DND-41 (cell line): ENCODE data around the gene RPRD2.

Experiments
- EZH2 ChIP-seq: IDR thresholded peaks from 3 replicates; pipeline ENCODE4 v1.6.1; 2012; ENCODE audit warnings: borderline replicate concordance, low read depth, mild to moderate bottlenecking, moderate library complexity, low read length, inconsistent platforms; ENCODE audit not compliant: severe bottlenecking
- TF ChIP-seq, protein P1 (sequence below): IDR thresholded peaks from 2 replicates; pipeline ENCODE4 v1.5.1; 2012; ENCODE audit warnings: borderline replicate concordance, low read length, moderate library complexity, mild to moderate bottlenecking; ENCODE audit not compliant: poor library complexity, severe bottlenecking; ENCODE audit errors: extremely low read depth

DNA sequence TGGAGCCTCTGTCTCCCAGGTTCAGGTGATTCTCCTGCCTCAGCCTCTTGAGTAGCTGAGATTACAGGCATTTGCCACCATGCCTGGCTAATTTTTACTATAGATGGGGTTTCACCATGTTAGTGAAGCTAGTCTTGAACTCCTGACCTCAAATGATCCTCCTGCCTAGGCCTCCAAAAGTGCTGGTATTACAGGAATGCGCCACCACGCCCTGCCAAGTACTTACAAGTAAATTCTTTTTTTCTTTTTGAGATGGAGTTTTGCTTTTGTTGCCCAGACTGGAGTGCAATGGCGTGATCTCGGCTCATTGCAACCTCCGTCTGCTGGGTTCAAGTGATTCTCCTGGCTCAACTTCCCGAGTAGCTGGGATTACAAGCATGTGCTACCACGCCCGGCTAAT is 42.5 kb downstream of the RPRD2 start:
- TF ChIP-seq, protein P1, sequence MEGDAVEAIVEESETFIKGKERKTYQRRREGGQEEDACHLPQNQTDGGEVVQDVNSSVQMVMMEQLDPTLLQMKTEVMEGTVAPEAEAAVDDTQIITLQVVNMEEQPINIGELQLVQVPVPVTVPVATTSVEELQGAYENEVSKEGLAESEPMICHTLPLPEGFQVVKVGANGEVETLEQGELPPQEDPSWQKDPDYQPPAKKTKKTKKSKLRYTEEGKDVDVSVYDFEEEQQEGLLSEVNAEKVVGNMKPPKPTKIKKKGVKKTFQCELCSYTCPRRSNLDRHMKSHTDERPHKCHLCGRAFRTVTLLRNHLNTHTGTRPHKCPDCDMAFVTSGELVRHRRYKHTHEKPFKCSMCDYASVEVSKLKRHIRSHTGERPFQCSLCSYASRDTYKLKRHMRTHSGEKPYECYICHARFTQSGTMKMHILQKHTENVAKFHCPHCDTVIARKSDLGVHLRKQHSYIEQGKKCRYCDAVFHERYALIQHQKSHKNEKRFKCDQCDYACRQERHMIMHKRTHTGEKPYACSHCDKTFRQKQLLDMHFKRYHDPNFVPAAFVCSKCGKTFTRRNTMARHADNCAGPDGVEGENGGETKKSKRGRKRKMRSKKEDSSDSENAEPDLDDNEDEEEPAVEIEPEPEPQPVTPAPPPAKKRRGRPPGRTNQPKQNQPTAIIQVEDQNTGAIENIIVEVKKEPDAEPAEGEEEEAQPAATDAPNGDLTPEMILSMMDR: no peak
- no peak for TF ChIP-seq EZH2
